HG02885 (cell line): Measurements from ENCODE around the gene USP47.
"Not testable (repeated sequence)": the region's sequence is repeated elsewhere in the genome, so short reads cannot be mapped to it uniquely, and the experiment has no call there.

ENCODE experiments used
- ATAC-seq: cut with Tn5 transposase; IDR thresholded peaks from one replicate; pipeline ENCODE4 v1.9.1; 2021; ENCODE audit warnings: mild to moderate bottlenecking; ENCODE audit not compliant: unreplicated experiment, poor library complexity

USP47 gene

GRCh38 chr11:11821899-11822298 lies 19.9 kb upstream of the USP47 start:
- no peak for ATAC-seq

GRCh38 chr11:11822946-11823345 lies 18.8 kb upstream of the USP47 start:
- no peak for ATAC-seq

- no peak for ATAC-seq
Observed at GRCh38 chr11:11826260-11826659, 15.5 kb upstream of the USP47 start.

GRCh38 chr11:11827272-11827671 lies 14.5 kb upstream of the USP47 start:
- no peak for ATAC-seq

- ATAC-seq: not testable (repeated sequence)
Observed at GRCh38 chr11:11831406-11831805, 10.4 kb upstream of the USP47 start.

GRCh38 chr11:11836676-11837231 lies 5.0 kb upstream of the USP47 start:
- no peak for ATAC-seq

GRCh38 chr11:11839718-11840117 lies 2.1 kb upstream of the USP47 start:
- no peak for ATAC-seq

GRCh38 chr11:11841116-11841722 lies 553 bp upstream of the USP47 start:
- peak; percentile 40 for ATAC-seq

GRCh38 chr11:11842421-11843008 lies 743 bp downstream of the USP47 start:
- peak; percentile 50 for ATAC-seq

GRCh38 chr11:11843211-11843621 lies 1.4 kb downstream of the USP47 start:
- ATAC-seq: no peak

GRCh38 chr11:11843642-11844041 lies 1.9 kb downstream of the USP47 start:
- ATAC-seq: no peak

GRCh38 chr11:11844272-11844671 lies 2.5 kb downstream of the USP47 start:
- no peak for ATAC-seq

GRCh38 chr11:11845071-11845470 lies 3.3 kb downstream of the USP47 start:
- peak; percentile 15 for ATAC-seq

- ATAC-seq: no peak
Observed at GRCh38 chr11:11845551-11845950, 3.8 kb downstream of the USP47 start.

GRCh38 chr11:11847082-11847481 lies 5.3 kb downstream of the USP47 start:
- no peak for ATAC-seq

GRCh38 chr11:11848891-11849746 lies 7.3 kb downstream of the USP47 start:
- peak; percentile 75 for ATAC-seq

GRCh38 chr11:11850668-11851067 lies 8.9 kb downstream of the USP47 start:
- no peak for ATAC-seq

GRCh38 chr11:11856638-11857037 lies 14.9 kb downstream of the USP47 start:
- ATAC-seq: no peak

GRCh38 chr11:11857769-11858168 lies 16.0 kb downstream of the USP47 start:
- ATAC-seq: no peak

- ATAC-seq: no peak
Observed at GRCh38 chr11:11858676-11859075, 16.9 kb downstream of the USP47 start.
